Measurements from ENCODE around the gene UBE2L5. TPM values are rescaled to one million over a fixed set of nuclear protein-coding genes. Genes with fewer than 3 reads are reported as not detected.

UBE2L5 gene
- 0.78 TPM in 1 of 2 replicates, not detected in the other for total RNA-seq

GRCh38 chr13:30422054-30422839 is at the start of gene UBE2L5:
Gene UBE2L5, plus strand, starts transcription at chr13:30422493. Its CDS starts 5,498 bp downstream, at chr13:30427991.

GRCh38 chr13:30465593-30466357 is 43.5 kb downstream of the UBE2L5 start, which contains the start of gene HMGB1:
Gene HMGB1, minus strand, starts transcription at chr13:30465936. Its CDS starts 2,256 bp downstream, at chr13:30463680.

Other genes starting within 250 kb of the UBE2L5 start
- gene KATNAL1, start 114.9 kb upstream of the UBE2L5 start, total RNA-seq, result 30.8 and 50.4 TPM in 2 replicates
- gene HMGB1, start 43.4 kb downstream of the UBE2L5 start, total RNA-seq, result 260 and 279 TPM in 2 replicates
- 22.5 and 29.9 TPM in 2 replicates for gene USPL1, start 195.4 kb downstream of the UBE2L5 start, total RNA-seq

All from articular chondrocyte of knee joint (primary cell).